Sigmoid colon (tissue), 7 donors: ENCODE data around the gene PARVG. TPM values are rescaled to one million over a fixed set of nuclear protein-coding genes. Genes with fewer than 3 reads are reported as not detected.

Experiments used
- DNase-seq: peaks from one replicate; pipeline ENCODE4 v3.0.0-alpha.2; 2019
- H3K27ac ChIP-seq, 4 donors: fragments of 200-600 bp; sonication (generic); one replicate each; pipeline ENCODE4 v1.5.1; 2016 to 2019; ENCODE audit warnings: mild to moderate bottlenecking in 1 of 4
- H3K27me3 ChIP-seq, 3 donors: fragments of 200-600 bp; sonication (generic); one replicate each; pipeline ENCODE4 v1.5.1; 2019; ENCODE audit warnings: mild to moderate bottlenecking in 1 of 3
- H3K36me3 ChIP-seq, 4 donors: fragments of 200-600 bp; sonication (generic); one replicate each; pipeline ENCODE4 v1.5.1; 2016 to 2019
- H3K4me1 ChIP-seq, 4 donors: fragments of 200-600 bp; sonication (generic); one replicate each; pipeline ENCODE4 v1.5.1; 2017 to 2019
- H3K4me3 ChIP-seq, 4 donors: fragments of 200-600 bp; sonication (generic); one replicate each; pipeline ENCODE4 v1.5.1; 2017 to 2019; ENCODE audit warnings: mild to moderate bottlenecking in 2 of 4, moderate library complexity in 1 of 4
- H3K9me3 ChIP-seq, 4 donors: fragments of 200-600 bp in 3 of 4; sonication (generic) in 3 of 4; one replicate each; pipeline versions ENCODE4 v1.5.1 to v1.6.1; 2013 to 2019
- CTCF ChIP-seq, 4 experiments: fragments of 450-650 bp in 3 of 4; fragments of 200-600 bp in 1 of 4; IDR thresholded peaks; one replicate each; pipeline ENCODE4 v1.5.1; 2016 to 2019; ENCODE audit warnings: antibody characterized with exemption in 4 of 4, mild to moderate bottlenecking in 3 of 4, moderate library complexity in 2 of 4
- EP300 ChIP-seq, 4 donors: sonication (generic); formaldehyde crosslinking; IDR thresholded peaks; one replicate each; pipeline ENCODE4 v1.6.1; 2017; ENCODE audit warnings: antibody characterized with exemption in 4 of 4
- POLR2A ChIP-seq, 2 donors: fragments of 450-650 bp; IDR thresholded peaks; one replicate each; pipeline ENCODE4 v1.6.1; 2016; ENCODE audit warnings: antibody characterized with exemption in 2 of 2, mild to moderate bottlenecking in 2 of 2, moderate library complexity in 2 of 2
- POLR2AphosphoS5 ChIP-seq, 4 donors: sonication (generic); formaldehyde crosslinking; IDR thresholded peaks; one replicate each; pipeline ENCODE4 v1.6.1; 2017; ENCODE audit warnings: antibody characterized with exemption in 4 of 4
- WGBS, 2 donors: extraction: QIAGEN DNeasy Blood & Tissue Kit; methylation state at CpG; one replicate each; pipeline ENCODE4 v1.1.7; 2013; 5-methylcytosine and 5-hydroxymethylcytosine counted together
- intact Hi-C: fragments of 100-400 bp; cut with DNase I; formaldehyde crosslinking; loops from one replicate; pipeline ENCODE4 v1.15.1; 2023
- polyA plus RNA-seq, 3 donors: library from polyadenylated mRNA; stranded (reverse); fragments of 200-250 nt; gene quantifications; one replicate each; pipeline ENCODE4 v1.2.3, GENCODE V29; 2013
- total RNA-seq, 4 donors: library from RNA; depleted of rRNA; stranded (reverse); fragments of >200 nt; gene quantifications; one replicate each; pipeline ENCODE4 v1.1.0, GENCODE V29; 2016
- donor health status: healthy with polysubstance abuse.
- donor health status: Bipolar disorder and iron deficiency.
- donor health status: healthy.

The PARVG gene
- total and polyA plus RNA-seq, 7 donors: 3.0 to 65.1 (median 9.8) TPM

GRCh38 chr22:44219101-44219870 is 38.6 kb downstream of the PARVG start:
- intact Hi-C loops: no loop called here
- Histone ChIP-seq H3K36me3 (no peaks in the 10 kb centered on the region), H3K4me1 (no peaks in the 10 kb centered on the region), H3K4me3 (no peak overlapping the region), H3K9me3 (no peaks in the 10 kb centered on the region), H3K27ac (no peak overlapping the region), H3K27me3 (no peaks in the 10 kb centered on the region)
- DNase-seq: no peak
- WGBS, 2 donors: 77 to 84% methylated on average over 21 of the region's 21 CpGs
- no peak for TF ChIP-seq POLR2AphosphoS5 (IDR thresholded peaks at IDR 0.05)
- no peak for TF ChIP-seq POLR2A (IDR thresholded peaks at IDR 0.05)
- TF ChIP-seq EP300 (IDR thresholded peaks at IDR 0.05): no peak
- no peak for TF ChIP-seq CTCF (IDR thresholded peaks at IDR 0.05)

- H3K27me3 ChIP-seq: no peaks in the 10 kb centered on the region
Measured at GRCh38 chr22:44220727-44221680, 40.3 kb downstream of the PARVG start.

GRCh38 chr22:44221710-44222475 is 41.2 kb downstream of the PARVG start:
- H3K4me1 ChIP-seq: no peaks in the 10 kb centered on the region
- H3K4me3 ChIP-seq: no peak overlapping the region
- no peaks in the 10 kb centered on the region for H3K9me3 ChIP-seq
- 84 to 91% methylated on average over 11 of the region's 11 CpGs for WGBS, 2 donors
- no peaks in the 10 kb centered on the region for H3K36me3 ChIP-seq
- H3K27me3 ChIP-seq: no peaks in the 10 kb centered on the region
- intact Hi-C loops: no loop called here
- no peak overlapping the region for H3K27ac ChIP-seq
- no peak for DNase-seq
- TF ChIP-seq POLR2A (IDR thresholded peaks at IDR 0.05): no peak
- no peak for TF ChIP-seq POLR2AphosphoS5 (IDR thresholded peaks at IDR 0.05)
- TF ChIP-seq CTCF (IDR thresholded peaks at IDR 0.05): no peak
- TF ChIP-seq EP300 (IDR thresholded peaks at IDR 0.05): no peak

More at GRCh38 chr22:44220727-44221680, 40.3 kb downstream of the PARVG start:
- intact Hi-C loops: no loop called here
- TF ChIP-seq POLR2AphosphoS5 (IDR thresholded peaks at IDR 0.05): no peak
- no peak for TF ChIP-seq EP300 (IDR thresholded peaks at IDR 0.05)
- TF ChIP-seq POLR2A (IDR thresholded peaks at IDR 0.05): no peak
- TF ChIP-seq CTCF (IDR thresholded peaks at IDR 0.05): no peak
- DNase-seq: peak; percentile 20
- no peak overlapping the region for H3K27ac ChIP-seq
- H3K36me3 ChIP-seq: no peaks in the 10 kb centered on the region
- 75 to 80% methylated on average over 23 of the region's 23 CpGs for WGBS, 2 donors
- H3K4me1 ChIP-seq: no peaks in the 10 kb centered on the region
- no peak overlapping the region for H3K4me3 ChIP-seq
- H3K9me3 ChIP-seq: no peaks in the 10 kb centered on the region

- Histone ChIP-seq H3K4me3 (no peak overlapping the region), H3K36me3 (no peaks in the 10 kb centered on the region), H3K9me3 (peaks cover 0 to 2% (median 0%) of the 10 kb centered on the region in 4 donors), H3K27me3 (no peaks in the 10 kb centered on the region), H3K27ac (no peak overlapping the region), H3K4me1 (no peaks in the 10 kb centered on the region)
- TF ChIP-seq CTCF (IDR thresholded peaks at IDR 0.05): no peak
- no peak for TF ChIP-seq POLR2AphosphoS5 (IDR thresholded peaks at IDR 0.05)
- no peak for TF ChIP-seq POLR2A (IDR thresholded peaks at IDR 0.05)
- no peak for TF ChIP-seq EP300 (IDR thresholded peaks at IDR 0.05)
- intact Hi-C loops: no loop called here
- peak; percentile 39 for DNase-seq
- WGBS, 2 donors: 65 to 70% methylated on average over 12 of the region's 12 CpGs
Measured at GRCh38 chr22:44224166-44224565, 43.4 kb downstream of the PARVG start.
